Activated CD8-positive, alpha-beta memory T cell treated with anti-CD3 and anti-CD28 coated beads for 4 hours (primary cell): ENCODE measurements around the gene MASP2.
"Not testable (repeated sequence)": the region's sequence is repeated elsewhere in the genome, so short reads cannot be mapped to it uniquely, and the experiment has no call there.

ENCODE experiments used
- DNase-seq, 2 donors: peaks; one replicate each; pipeline ENCODE4 v3.0.0-alpha.2; 2020; ENCODE audit warnings: low read depth in 2 of 2

MASP2 gene

DNA sequence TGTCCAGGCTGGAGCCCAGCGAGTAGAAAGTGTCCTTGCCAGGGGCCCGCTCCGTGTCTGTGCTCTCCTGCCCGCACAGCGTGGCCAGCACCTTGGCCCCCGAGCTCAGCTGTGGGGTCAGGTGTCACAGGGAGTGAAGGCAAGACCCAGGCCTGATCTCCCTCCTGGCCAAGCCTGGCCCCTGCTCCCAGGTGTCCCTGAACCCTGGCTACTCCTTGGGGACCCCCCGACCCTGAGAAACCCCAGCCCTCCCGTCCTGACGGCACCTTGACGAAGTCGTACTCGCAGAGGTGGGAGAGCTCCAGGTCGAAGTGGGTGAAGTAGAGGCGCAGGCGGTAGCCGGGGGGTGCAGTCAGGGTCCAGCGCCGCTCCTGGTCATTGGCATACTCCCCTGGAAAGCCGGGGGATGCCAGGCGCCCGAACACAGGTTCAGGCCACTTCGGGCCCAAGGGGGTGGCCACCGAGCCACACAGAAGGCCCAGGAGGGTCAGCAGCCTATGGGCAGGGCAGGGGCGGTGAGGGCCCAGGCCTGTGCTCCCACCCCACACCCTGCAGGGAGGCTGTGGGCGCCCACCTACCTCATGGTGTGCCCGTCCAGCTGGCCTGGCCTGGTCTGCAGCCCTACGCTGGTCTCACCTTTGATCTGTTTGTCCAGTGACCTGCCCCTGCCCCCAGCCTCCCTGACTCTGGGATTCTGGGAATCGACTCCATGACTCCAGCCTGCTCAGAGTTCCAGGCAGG is at the start of gene MASP2:
TSS of gene MASP2 (minus strand) at position 615 of the 741 bp plus-strand sequence. CDS start at position 583, 32 bp downstream.
- no peak for DNase-seq

DNA sequence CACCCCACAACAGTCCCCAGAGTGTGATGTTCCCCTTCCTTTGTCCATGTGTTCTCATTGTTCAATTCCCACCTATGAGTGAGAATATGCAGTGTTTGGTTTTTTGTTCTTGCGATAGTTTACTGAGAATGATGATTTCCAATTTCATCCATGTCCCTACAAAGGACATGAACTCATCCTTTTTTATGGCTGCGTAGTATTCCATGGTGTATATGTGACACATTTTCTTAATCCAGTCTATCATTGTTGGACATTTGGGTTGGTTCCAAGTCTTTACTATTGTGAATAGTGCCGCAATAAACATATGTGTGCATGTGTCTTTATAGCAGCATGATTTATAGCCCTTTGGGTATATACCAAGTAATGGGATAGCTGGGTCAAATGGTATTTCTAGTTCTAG is 36.7 kb upstream of the MASP2 start:
- not testable (repeated sequence) for DNase-seq

DNA sequence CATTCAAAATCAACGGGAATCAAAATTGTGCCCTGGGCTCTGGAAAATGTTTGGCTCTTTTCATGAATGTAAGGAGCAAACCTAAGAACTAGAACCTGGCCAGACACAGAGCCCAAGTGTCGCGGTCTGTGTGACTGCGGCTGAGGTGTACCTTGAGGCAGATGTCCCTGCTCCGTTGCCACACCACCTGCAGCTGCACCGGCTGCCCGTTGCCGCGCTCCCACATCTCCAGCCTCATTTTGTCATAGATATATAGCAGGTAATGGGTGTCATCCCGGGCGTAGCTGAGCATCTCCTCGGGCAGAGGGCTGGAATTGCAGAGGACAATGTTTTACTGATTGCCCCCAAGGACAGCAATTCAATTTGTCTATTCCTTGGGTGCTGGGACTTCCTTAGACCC is 33.9 kb upstream of the MASP2 start:
- no peak for DNase-seq

DNA sequence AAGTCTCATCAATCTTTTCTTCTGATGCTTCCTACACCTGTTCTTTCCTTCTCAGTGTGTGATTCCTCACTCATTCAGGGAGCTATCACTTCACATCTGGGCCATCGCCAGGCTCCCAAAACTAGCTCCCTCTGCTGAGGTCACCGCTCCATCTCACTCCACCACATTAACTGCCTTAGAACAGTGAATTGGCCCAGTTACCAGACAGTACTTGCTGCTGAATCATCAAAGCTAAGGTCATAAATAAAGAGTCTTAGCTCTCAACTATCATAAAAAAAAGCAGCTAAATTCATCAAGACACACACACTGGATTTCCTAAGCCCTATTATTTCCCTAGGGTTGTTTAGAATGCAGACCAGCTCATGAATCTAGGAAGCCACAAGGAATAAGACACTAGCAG is 31.6 kb upstream of the MASP2 start:
- no peak for DNase-seq

DNA sequence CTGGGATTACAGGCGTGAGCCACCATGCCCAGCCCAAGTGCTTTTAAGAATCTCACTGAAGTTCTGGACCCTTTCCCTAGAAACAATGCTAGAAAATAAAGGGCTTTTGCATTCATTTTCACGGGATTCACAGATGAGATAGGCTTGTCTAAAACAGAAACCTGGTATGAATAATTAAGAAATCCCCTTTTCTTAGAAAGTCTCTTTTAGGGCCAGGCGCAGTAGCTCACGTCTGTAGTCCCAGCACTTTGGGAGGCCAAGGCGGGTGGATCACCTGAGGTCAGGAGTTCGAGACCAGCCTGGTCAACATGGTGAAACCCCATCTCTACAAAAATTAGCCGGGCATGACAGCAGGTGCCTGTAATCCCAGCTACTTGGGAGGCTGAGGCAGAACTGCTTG is 26.4 kb upstream of the MASP2 start:
- not testable (repeated sequence) for DNase-seq

GRCh38 chr1:11072216-11072917 is 25.3 kb upstream of the MASP2 start:
- DNase-seq: no peak

DNA sequence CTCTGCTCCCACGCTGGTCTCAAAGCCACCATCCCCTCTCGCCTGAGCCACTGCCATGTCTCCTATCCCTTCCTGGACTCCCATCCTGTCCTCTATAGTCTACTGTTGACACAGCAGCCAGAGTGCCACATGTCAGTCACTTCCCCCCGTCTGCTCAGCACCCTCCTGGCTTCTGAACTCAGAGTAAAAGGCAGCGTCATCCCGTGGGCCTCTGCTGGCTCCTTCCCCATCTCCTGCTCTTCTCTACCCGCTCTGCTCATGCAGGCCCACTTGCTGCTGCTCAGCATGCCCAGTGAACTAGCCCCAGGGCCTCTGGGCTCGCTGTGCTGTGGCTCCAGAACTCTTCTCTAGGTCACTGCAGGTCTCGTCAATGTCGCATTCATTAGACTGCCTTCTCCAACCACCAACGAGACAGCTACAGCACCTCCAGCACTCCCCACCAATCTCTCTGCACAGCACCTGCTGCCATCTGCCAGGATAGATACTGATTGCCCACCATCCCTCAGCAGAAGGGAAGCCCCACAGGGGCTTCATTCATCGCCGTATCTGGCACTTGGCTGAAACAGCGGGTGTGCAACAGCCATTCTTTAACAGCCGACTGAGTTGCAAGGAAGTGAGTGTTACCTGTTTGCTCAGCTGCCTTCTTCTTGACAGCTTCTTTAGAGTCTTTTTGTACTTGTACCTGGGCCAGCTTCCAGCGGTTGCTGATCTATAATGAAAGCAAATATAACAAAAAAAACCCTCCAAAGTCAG is 24.6 kb upstream of the MASP2 start:
- DNase-seq: no peak

GRCh38 chr1:11070876-11071275 is 23.8 kb upstream of the MASP2 start:
- DNase-seq: no peak

DNA sequence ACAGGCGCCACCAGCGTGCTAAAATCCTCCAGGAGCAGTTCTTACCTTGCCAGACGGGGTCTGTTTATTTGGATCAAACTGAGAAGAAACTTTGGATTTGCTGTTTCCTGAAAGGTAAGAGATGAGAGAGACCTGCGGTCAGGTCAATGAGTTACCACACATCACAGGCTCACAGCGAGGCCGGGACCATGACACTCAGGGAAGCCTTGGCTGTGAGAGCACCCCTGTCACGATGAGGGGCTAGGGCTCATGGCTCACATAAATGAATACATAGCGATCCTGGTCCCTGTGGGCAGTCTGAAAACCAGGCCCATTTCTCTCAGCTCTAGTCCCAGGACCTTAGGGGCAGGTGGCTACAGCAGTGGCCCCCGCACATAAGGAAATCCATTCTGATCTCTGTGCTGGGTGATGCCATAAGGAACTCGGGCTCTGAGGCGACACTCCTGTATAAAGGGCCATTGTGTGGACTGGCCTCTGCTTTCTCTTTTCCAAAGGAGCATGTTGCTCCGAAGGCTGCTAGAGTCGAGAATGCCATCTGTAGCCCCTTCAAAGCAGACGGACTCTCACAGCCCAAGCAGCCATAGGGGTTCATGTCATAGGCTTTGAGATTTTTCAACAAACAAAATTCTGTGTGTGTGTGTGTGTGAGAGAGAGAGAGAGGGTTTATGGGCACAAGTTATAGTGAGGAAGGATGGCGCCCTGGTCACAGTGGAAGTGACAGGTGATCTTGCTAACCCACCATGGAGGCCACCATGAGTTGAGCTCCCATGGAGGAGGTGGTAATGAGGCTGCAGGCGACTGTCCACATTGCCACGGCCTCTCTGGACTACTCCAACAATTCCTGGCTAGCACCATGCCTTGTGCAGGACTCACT is 21.8 kb upstream of the MASP2 start:
- no peak for DNase-seq

GRCh38 chr1:11067716-11068599 is 20.9 kb upstream of the MASP2 start:
- no peak for DNase-seq

GRCh38 chr1:11065796-11066195 is 18.8 kb upstream of the MASP2 start:
- DNase-seq: no peak

GRCh38 chr1:11064942-11065341 is 17.9 kb upstream of the MASP2 start:
- DNase-seq: no peak

GRCh38 chr1:11063937-11064537 is 17.0 kb upstream of the MASP2 start:
- DNase-seq: not testable (repeated sequence)

DNA sequence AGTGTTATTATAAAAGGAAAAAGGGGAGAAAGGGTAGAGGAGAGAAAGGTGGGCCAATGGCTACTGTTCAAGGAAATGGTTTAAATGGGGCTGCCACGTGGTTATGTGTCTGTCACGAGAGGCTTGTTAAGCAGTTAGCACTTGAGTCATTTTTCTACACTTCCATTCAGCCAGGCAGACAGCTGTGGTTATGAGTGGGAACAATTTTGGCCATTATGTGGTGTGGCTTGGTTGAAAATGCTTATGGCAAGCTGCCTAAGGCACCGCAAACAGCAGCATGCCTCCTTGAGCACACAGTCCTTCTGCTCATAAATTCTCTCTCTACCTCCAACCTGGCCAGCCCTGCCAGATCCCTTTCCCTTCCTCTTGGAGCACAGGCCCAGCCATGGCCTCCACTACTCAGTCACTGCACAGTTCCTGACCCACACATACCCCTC is 15.9 kb upstream of the MASP2 start:
- no peak for DNase-seq

DNA sequence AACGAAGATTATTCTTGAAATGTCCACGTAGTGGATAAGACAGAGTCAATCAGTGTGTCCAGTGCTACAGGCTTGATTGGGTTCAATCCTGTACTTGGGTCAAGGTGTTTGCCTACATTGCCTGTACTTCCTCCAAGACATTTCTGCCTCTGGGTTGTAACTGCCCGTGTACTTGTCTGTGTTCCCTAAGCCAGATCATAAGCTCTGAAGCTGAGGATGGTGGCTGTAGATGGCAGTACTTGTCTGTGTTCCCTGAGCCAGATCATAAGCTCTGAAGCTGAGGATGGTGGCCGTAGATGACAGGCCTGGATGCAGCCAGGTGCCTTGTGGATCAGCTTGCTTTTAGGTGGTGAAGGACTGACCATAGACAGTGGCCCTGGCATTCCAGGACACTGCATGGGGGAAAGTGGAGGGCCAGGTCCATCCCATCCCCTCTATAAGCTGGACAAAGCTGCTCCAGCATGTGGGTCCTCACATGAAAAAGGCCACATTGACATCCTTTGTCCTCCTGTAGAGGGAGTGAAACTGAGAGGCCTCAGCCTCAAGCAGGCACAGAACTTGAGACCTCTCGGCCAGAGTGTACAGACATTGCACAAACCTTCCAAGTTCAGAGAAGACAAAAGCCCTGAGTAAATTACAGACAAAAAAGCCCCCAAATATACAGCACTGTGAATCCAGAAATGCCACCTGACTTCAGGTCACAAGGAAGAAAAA is 14.8 kb upstream of the MASP2 start:
- no peak for DNase-seq

GRCh38 chr1:11059968-11060830 is 13.2 kb upstream of the MASP2 start, which contains the start of gene SRM:
SRM (minus strand) TSS chr1:11060018; CDS start chr1:11059943, 75 bp downstream.
- peak; percentile 82 to 83 for DNase-seq

- peak in 1 of 2 donors; percentile 16 for DNase-seq
These were observed 12.3 kb upstream of the MASP2 start for GRCh38 chr1:11059155-11059967.
